ENCODE measurements around the gene RELN. TPM values are rescaled to one million over a fixed set of nuclear protein-coding genes. Genes with fewer than 3 reads are reported as not detected.

The RELN gene
- total RNA-seq, 1 donor from 2014 or later = 7.4 TPM

DNA sequence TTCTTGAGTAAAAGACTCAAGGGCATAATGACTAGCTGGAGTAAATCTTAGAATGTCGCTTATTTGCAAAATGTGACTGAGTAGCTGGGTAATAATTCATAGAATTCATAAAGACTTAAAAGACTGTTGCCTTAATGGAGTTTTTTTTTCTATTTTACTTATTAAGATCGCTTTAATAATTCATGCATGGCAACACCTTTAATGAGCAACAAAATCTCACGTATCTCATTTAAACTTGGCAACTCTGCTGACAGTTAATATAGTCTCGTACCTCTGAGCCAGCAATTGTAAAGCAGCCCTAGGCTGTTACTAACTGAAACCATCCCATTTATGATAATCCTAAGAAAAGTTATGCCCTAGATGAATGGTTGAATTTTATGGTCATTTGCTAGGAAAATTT lies 455.7 kb downstream of the RELN start:
- H3K27me3 ChIP-seq = no peaks in the 10 kb centered on the region
- TF ChIP-seq POLR2A (IDR thresholded peaks at IDR 0.05) (no peak), POLR2AphosphoS5 (IDR thresholded peaks at IDR 0.05; ENCODE audit: insufficient read depth in 1 of 2, low read depth in 1 of 2) (no peak)
- TF ChIP-seq, protein P1, sequence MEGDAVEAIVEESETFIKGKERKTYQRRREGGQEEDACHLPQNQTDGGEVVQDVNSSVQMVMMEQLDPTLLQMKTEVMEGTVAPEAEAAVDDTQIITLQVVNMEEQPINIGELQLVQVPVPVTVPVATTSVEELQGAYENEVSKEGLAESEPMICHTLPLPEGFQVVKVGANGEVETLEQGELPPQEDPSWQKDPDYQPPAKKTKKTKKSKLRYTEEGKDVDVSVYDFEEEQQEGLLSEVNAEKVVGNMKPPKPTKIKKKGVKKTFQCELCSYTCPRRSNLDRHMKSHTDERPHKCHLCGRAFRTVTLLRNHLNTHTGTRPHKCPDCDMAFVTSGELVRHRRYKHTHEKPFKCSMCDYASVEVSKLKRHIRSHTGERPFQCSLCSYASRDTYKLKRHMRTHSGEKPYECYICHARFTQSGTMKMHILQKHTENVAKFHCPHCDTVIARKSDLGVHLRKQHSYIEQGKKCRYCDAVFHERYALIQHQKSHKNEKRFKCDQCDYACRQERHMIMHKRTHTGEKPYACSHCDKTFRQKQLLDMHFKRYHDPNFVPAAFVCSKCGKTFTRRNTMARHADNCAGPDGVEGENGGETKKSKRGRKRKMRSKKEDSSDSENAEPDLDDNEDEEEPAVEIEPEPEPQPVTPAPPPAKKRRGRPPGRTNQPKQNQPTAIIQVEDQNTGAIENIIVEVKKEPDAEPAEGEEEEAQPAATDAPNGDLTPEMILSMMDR (IDR thresholded peaks at IDR 0.05) = no peak
- no peak overlapping the region for H3K4me3 ChIP-seq
- intact Hi-C loops (cut with DNase I) = no loop called here
- no peak for DNase-seq (ENCODE audit: extremely low spot score in 2 of 2)
- no peaks in the 10 kb centered on the region for H3K9me3 ChIP-seq
- no peak overlapping the region for H3K27ac ChIP-seq
- no peaks in the 10 kb centered on the region for H3K36me3 ChIP-seq
- no peaks in the 10 kb centered on the region for H3K4me1 ChIP-seq

DNA sequence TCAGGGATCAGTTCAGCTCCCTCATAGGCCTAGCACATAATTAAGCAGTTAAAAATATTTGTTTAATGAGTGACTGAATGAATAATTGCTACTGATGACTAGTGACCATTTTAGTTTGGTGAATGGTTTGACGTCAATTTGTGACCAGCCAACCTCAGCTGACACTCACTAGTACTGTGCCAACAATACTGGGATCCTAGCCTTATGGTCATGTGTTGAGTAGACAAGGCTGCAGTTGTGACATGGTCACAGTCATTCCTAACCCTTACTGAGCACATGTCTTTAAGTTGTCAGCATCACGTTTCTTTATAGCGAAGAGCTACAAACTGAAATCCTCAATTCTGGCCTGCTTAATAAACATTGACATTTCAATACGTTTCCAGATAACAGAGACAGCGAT lies 456.5 kb downstream of the RELN start:
- no peak overlapping the region for H3K4me3 ChIP-seq
- H3K36me3 ChIP-seq = no peaks in the 10 kb centered on the region
- TF ChIP-seq POLR2AphosphoS5 (IDR thresholded peaks at IDR 0.05; ENCODE audit: insufficient read depth in 1 of 2, low read depth in 1 of 2) = no peak
- intact Hi-C loops (cut with DNase I) = no loop called here
- no peaks in the 10 kb centered on the region for H3K4me1 ChIP-seq
- no peaks in the 10 kb centered on the region for H3K27me3 ChIP-seq
- no peak overlapping the region for H3K27ac ChIP-seq
- DNase-seq (ENCODE audit: extremely low spot score in 2 of 2) = no peak
- H3K9me3 ChIP-seq = no peaks in the 10 kb centered on the region

DNA sequence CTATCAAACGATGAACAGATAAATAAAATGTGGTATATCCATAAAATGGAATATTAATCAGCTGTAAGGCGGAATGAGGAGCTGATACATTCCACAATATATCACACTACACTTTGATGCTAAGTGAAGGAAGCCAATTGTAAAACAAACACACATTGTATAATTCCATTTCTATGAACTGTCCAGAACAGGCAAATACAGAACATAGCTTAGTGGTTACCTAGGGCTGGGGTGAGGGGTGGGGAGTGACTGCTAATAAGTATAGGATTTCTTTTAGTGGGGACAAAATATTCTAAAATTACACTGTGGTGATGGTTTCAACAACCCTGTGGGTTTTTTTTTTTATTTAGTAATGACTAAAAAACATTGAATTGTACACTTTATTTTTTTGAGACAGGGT lies 461.3 kb downstream of the RELN start:
- no peaks in the 10 kb centered on the region for H3K4me1 ChIP-seq
- intact Hi-C loops (cut with DNase I) = no loop called here
- H3K9me3 ChIP-seq = no peaks in the 10 kb centered on the region
- no peak for DNase-seq (ENCODE audit: extremely low spot score in 2 of 2)
- TF ChIP-seq, protein P1 (IDR thresholded peaks at IDR 0.05) = no peak
- TF ChIP-seq POLR2A (IDR thresholded peaks at IDR 0.05) (no peak), POLR2AphosphoS5 (IDR thresholded peaks at IDR 0.05; ENCODE audit: insufficient read depth in 1 of 2, low read depth in 1 of 2) (no peak)
- no peak overlapping the region for H3K27ac ChIP-seq
- no peak overlapping the region for H3K4me3 ChIP-seq
- H3K36me3 ChIP-seq = no peaks in the 10 kb centered on the region
- no peaks in the 10 kb centered on the region for H3K27me3 ChIP-seq

DNA sequence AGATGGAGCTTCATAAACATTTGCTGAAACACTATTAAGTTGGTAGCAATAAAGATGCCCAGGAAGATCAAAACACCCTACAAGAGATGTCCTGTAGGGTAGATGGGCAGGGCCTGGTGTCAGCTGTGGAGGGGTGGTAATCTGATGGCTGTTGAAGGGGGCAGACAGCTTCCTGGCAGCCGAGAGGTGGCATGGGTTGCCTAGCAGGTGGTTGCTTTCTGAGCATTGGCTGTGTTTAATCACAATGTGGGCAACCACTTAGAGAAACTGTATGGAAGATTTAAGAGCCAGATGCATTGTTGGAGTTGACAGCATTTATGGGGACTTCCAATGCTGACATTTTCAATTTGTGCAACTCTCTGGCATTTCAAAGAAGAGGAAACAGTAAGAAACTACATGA lies 463.5 kb downstream of the RELN start:
- TF ChIP-seq POLR2A (IDR thresholded peaks at IDR 0.05) (no peak), POLR2AphosphoS5 (IDR thresholded peaks at IDR 0.05; ENCODE audit: insufficient read depth in 1 of 2, low read depth in 1 of 2) (no peak)
- TF ChIP-seq, protein P1 (IDR thresholded peaks at IDR 0.05) = no peak
- H3K9me3 ChIP-seq = no peaks in the 10 kb centered on the region
- DNase-seq (ENCODE audit: extremely low spot score in 2 of 2) = no peak
- intact Hi-C loops (cut with DNase I) = no loop called here
- H3K27me3 ChIP-seq = no peaks in the 10 kb centered on the region
- H3K4me1 ChIP-seq = no peaks in the 10 kb centered on the region
- H3K36me3 ChIP-seq = no peaks in the 10 kb centered on the region
- no peak overlapping the region for H3K27ac ChIP-seq
- H3K4me3 ChIP-seq = no peak overlapping the region

DNA sequence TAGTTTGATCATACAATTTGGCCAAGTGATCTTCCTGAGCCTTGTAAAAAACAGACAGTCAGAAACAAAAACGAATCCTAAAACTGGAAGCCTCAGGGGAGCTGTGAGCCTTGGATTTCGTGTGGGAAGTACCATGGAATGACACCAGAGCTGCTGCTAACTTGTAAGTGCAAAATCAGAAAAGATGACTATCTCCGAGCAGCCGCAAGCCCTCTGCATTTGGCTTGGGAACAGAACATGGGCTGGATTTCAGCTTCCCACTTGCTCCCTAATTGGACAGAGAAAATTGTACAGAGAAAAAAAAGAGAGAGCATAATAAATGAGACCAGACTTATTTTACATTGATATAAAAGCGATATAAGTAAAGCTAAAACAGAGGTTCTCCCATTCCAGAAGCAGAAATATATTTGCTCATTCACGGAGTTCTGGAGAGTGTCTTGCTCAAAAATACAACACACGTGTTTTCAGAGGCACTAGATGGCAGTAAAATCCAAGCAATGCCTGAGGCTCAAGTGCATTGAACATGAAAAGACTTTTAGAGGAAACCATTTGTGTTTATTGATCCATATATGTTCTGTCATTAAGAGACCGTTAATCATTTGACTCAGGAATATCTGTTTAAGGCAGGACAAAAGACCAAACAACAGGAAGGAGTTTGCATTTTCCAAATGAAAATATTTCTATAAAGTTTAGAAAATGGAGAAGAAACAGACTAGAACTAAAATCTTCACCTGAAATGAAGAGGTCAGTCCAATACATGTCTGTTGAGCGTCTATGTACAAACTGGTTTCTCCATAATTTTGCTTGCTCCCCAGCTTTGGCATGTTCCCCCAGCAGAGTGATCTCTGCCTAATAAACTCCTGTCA lies 465.2 kb downstream of the RELN start:
- no peaks in the 10 kb centered on the region for H3K4me1 ChIP-seq
- H3K4me3 ChIP-seq = no peak overlapping the region
- DNase-seq (ENCODE audit: extremely low spot score in 2 of 2) = no peak
- no peaks in the 10 kb centered on the region for H3K9me3 ChIP-seq
- no peaks in the 10 kb centered on the region for H3K36me3 ChIP-seq
- H3K27ac ChIP-seq = no peak overlapping the region
- intact Hi-C loops (cut with DNase I) = no loop called here
- TF ChIP-seq POLR2A (IDR thresholded peaks at IDR 0.05) (no peak), POLR2AphosphoS5 (IDR thresholded peaks at IDR 0.05; ENCODE audit: insufficient read depth in 1 of 2, low read depth in 1 of 2) (no peak)
- TF ChIP-seq, protein P1 (IDR thresholded peaks at IDR 0.05) = no peak
- H3K27me3 ChIP-seq = no peaks in the 10 kb centered on the region
